OCI-M1 (cell line): ENCODE data around the gene RAB35.

Source experiments
- DNase-seq: peaks from one replicate; lab custom pipeline; 2025; lab: John Stamatoyannopoulos, UW

Gene RAB35

DNA sequence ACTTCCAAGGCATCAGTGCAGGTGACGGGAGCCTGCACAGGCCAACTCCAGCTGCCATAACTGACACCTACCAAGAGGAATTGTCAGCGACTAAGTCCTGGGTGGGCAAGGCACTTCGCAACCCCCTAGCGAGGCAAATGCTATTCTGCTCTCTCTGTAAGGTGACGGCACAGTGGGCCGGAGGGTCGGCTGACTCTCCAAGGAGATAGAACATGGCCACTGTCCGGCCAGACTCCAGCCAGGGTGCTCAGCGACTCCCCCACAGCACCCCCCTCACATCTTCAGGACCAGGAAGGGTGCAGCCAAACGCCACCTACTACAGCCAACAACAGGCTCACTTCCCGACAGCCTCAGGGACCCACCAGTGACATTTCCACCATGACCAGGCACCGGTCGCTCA is 13.2 kb downstream of the RAB35 start:
- no peak for DNase-seq

DNA sequence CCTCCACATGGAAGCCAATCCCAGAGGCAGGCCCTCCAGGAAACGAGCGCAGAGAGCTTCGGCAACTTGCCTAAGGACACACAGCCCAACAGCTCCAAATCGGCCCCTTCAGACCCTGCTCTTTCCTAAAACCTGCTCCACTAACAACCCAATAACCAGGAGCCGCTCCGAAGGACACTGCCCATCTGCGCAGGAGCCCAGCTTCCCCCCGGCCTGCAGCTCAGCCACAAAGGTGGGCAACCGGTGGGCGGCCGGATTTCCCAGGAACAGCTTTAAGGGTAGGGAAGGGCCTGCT is 13.6 kb downstream of the RAB35 start:
- DNase-seq, result no peak

GRCh38 chr12:120102189-120103043 is 14.1 kb downstream of the RAB35 start:
- no peak for DNase-seq

GRCh38 chr12:120101617-120102016 is 14.9 kb downstream of the RAB35 start:
- no peak for DNase-seq

- DNase-seq, result no peak
These were observed 15.4 kb downstream of the RAB35 start for GRCh38 chr12:120101182-120101581.

DNA sequence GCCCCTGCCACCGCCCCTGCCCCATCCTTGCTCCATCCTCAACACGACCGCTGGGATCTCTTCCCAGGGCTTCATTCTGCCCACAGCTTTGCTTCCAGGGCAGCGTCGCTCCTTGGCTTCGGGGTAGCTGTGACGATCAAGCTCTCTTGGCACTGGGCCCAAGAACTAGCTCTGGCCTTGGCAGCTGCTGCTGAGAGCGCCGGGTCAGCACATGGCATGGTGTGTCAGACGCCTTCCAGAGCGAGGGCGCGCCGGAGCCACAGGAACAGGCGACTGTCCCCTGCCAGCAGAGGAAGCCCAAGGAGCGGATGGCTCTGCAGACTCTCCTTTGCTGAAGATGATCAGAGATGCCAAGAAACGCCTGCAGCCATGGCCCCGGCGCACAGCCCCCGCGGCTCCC is 15.9 kb downstream of the RAB35 start:
- no peak for DNase-seq

- DNase-seq, result no peak
These were observed 16.8 kb downstream of the RAB35 start for GRCh38 chr12:120099738-120100137.

DNA sequence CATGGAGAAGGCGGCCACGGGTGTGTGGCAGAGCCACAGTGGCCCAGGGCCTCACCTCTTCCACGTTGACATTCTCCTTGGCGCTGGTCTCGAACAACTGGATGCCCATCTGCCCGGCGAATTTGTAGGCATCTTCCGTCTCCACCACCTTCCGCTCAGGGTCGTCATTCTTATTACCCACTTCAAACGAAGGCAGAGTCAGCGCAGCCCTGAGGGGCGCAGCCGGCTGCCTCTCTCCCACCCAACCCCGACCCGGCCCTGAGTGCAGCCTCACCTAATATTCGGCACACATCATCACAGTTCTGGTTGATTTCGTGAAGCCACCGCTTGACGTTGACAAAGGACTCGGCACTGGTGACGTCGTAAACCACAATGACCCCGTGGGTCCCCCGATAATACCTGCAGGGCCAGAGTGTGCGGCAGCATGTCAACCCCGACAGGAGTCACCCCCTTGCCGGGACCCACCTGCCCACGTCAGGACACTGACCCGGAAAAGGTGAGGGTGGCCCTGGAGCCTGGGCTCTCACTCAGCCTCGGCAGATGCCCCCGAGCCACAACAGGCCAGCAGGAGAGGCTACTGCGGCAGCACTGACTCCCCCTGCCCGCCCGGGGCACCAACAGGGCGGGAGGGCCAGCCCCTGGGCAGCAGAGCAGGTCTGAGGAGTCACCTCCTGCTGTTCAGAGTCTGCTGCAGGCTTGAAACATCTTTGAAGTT is 17.6 kb downstream of the RAB35 start:
- DNase-seq, result no peak

- DNase-seq, result no peak
These were observed 19.8 kb downstream of the RAB35 start for GRCh38 chr12:120096671-120097202.

DNA sequence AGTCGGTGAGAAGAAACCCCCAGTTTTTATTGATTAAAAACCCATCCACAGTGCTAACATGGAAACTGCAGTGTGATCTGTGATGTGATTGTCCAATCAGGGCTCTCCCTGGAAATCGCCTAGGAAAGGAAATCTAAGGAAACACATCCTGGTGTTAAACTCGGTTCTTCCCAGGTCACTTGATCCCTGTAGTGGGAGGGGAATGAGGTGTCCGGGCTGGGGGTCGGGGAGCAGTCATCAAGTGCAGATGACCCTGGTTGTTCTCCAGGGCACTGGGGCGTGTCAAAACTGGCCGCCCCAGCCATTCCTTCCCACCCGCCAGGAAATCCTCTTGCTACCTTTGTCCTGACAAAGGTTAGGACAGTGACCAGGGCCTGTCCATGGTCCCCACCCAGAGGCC is 20.8 kb downstream of the RAB35 start:
- no peak for DNase-seq

- no peak for DNase-seq
These were observed 21.2 kb downstream of the RAB35 start for GRCh38 chr12:120095331-120095730.

DNA sequence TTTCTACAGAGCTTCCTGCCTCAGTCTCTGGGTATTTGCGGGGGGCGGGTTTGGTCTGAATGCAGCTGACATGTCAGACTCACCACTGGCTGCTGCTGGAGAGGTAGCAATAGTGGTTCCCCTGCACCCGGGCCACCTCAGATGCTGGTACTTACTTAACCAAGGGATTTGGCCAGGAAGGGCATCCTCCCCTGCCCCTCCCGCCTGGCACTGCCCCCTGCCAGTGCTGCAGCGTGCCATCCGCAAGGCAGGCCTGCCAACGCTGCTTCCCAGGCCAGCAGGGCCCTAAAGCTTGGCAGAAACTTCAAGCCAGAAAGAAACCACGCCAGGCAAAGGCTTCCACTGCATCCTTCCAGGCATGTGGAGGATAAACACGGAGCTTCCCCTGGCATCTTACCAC is 22.1 kb downstream of the RAB35 start:
- no peak for DNase-seq

DNA sequence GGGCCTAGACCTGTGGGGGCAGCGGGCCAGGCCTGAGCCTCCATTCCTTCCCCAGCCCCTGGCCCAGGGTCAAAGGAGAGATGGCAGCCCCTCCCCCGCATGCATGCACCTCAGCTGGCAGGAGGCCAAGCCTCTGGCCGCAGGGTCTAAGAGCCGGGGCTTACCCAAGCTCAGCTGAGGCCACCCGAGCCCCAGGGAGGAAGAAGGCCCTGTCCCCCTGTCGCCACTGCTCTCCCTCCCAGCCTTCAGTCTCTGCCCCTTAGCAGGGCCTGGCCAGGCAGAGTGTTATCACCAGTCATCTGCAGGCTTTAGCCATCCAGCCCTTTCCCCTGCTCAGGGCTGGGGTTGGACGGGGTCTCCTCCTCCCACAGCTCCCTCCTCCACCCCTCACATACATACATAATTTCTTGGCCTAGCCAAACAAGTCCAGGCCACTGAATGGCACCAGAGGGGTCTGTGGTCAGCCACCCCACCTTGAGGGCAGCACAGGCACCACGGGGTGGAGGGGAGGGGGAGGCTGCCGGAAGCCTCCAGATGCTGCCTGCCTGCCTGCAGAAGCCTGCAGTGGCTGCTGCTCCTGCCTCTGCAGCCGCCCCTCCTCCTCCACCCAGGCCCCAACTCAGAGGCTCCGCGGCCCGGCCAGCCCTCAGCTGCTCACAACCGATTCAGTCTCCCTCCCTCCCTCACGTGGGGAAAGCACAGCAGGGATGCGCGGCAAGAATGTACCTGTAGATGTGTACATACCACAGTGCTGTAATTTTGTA is 22.8 kb downstream of the RAB35 start:
- DNase-seq, result no peak

GRCh38 chr12:120093336-120093591 is 23.3 kb downstream of the RAB35 start:
- DNase-seq, result no peak

GRCh38 chr12:120092551-120093335 is 23.8 kb downstream of the RAB35 start:
- no peak for DNase-seq

DNA sequence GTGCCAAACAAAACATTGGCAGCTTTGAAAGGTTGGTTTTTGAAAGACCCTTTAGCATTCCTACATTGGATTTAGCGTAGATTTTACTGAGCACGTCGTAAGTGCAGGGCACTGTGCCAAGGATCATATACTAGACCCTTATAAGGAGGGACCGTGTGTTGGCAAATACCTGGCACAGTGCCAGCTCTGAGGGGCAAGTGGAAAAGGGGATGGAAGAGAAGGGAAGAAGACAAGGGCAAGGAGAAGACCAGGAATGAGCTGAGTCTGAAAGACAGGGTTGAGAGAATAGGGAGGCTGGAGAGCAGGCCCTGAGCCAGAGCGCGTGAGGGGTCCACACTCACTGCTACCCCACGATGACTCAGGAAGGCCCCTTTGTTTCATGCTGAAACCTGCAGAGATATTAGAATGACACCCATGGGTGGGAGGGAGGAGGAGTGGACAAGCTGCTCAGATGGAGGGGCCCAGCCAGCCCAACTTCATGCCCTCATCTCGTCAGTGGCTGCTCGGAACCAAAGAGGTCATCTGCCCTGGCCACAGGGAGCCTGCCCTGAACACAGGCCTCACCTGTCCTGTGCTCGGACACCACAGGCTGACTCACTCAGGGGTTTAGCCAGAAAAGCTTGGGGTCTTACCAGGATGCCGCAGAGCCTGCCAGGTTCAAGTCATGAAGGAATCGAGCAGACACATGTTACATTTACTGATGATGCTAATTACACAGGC is 25.0 kb downstream of the RAB35 start:
- no peak for DNase-seq

DNA sequence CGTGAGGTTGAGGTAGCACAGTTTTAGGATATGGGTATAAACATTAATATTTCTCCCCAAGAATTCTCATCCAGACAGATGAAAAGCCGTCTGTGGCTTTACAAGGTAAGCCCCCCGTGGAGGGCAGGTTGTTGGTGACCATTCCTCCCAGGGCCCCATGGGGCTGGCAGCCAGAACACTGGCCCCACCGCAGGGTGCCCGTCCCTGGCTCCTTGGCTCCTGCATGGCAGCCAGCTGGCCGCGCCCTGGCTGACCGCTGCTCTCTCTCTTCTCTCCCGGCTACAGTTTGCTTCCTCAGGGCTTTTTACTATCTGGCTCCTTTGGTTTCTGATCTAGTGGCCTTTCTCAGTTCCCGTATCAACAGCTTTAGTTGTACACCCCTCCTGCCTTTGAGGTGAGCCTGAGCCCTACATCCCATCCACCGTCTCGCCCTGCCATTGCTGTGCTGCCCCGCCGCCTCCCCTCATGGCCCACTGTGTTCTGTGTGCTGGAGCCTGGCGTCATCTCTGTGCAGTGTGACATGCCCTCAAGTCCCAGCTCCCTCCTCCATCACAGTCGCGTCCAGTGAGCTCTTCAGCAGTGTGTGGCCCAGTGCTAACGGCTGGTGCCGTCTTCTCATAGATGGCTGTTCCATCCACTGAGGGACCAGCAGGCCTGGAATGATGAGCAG is 25.8 kb downstream of the RAB35 start:
- DNase-seq, result no peak

GRCh38 chr12:120090206-120090605 is 26.3 kb downstream of the RAB35 start:
- DNase-seq, result no peak

DNA sequence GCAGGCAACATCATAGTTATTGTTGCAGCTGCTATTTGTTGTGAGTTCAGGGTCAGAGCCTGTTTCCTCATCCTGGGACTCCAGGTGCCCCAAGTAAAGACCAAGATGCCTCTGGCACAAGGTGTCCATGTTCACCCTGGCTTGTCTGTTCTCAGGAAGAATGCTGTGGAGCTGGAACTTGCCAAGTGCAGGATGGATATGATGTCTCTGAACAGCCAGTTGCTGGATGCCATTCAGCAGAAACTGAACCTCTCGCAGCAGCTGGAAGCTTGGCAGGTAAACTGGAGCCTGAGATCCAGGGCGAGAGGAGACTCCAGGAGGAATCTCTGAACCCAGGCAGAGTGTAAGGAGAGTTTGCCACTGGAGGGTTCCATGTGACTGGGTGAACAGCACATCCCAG is 26.8 kb downstream of the RAB35 start:
- no peak for DNase-seq

DNA sequence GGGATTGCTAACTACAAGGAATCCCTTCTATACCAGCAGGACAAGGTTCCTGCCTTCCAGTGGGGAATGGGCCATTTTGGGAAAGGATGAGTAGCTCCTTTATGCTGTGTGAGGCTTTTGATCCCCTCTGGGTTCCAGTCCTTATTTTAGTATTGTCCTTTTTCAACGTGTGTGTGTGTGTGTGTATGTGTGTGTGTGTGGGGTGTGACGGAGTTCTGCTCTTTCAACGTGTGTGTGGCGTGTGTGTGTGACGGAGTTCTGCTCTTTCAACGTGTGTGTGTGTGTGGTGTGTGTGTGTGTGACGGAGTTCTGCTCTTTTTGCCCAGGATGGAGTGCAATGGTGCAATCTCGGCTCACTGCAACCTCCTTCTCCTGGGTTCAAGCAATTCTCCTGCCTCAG is 27.4 kb downstream of the RAB35 start:
- DNase-seq, result peak; percentile 10
